Prostate gland (tissue), 2 donors: ENCODE results near the gene SF3B3. TPM values are rescaled to one million over a fixed set of nuclear protein-coding genes. Genes with fewer than 3 reads are reported as not detected.

Source experiments
- DNase-seq: peaks from one replicate; pipeline ENCODE4 v3.0.0-alpha.2; 2019; ENCODE audit warnings: low spot score
- H3K27ac ChIP-seq, 2 donors: fragments of 200-600 bp; sonication (generic); 2 replicates each; pipeline ENCODE4 v1.5.1; 2017 to 2019
- H3K27me3 ChIP-seq: fragments of 200-600 bp; sonication (generic); replicated peaks from 2 replicates; pipeline ENCODE4 v1.5.1; 2019; ENCODE audit not compliant: insufficient read depth
- H3K36me3 ChIP-seq, 2 donors: fragments of 200-600 bp; sonication (generic); 1 replicate in 1 of 2; 2 replicates in 1 of 2; pipeline versions ENCODE4 v1.5.1 to v1.8.1; 2017 to 2019
- H3K4me1 ChIP-seq: fragments of 200-600 bp; sonication (generic); replicated peaks from 2 replicates; pipeline ENCODE4 v1.5.1; 2019
- H3K4me3 ChIP-seq, 2 donors: fragments of 200-600 bp; sonication (generic); 2 replicates each; pipeline ENCODE4 v1.5.1; 2017 to 2019
- H3K9me3 ChIP-seq: fragments of 200-600 bp; sonication (generic); 2 replicates; pipeline ENCODE4 v1.5.1; 2017
- POLR2A ChIP-seq: fragments of 450-650 bp; IDR thresholded peaks from one replicate; pipeline ENCODE4 v1.6.1; 2016; ENCODE audit warnings: antibody characterized with exemption, mild to moderate bottlenecking
- POLR2AphosphoS5 ChIP-seq: sonication (generic); formaldehyde crosslinking; IDR thresholded peaks from one replicate; pipeline ENCODE4 v1.6.1; 2017; ENCODE audit warnings: antibody characterized with exemption
- WGBS: methylation state at CpG from one replicate; pipeline ENCODE4 v1.1.5; 2018; 5-methylcytosine and 5-hydroxymethylcytosine counted together
- intact Hi-C: fragments of 100-400 bp; cut with DNase I; formaldehyde crosslinking; loops from one replicate; pipeline ENCODE4 v1.14.2; 2022
- total RNA-seq, 2 donors: library from RNA; depleted of rRNA; stranded (reverse); fragments of >200 nt; gene quantifications; one replicate each; pipeline ENCODE4 v1.1.0, GENCODE V29; 2016
- TF ChIP-seq, protein P1 (sequence below), 4 experiments: fragments of 200-600 bp in 2 of 4; fragments of 450-650 bp in 2 of 4; sonication (generic) in 2 of 4; IDR thresholded peaks; 1 replicate in 3 of 4; 2 replicates in 1 of 4; pipeline ENCODE4 v1.5.1; 2016 to 2019; ENCODE audit warnings: antibody characterized with exemption in 4 of 4, mild to moderate bottlenecking in 2 of 4, moderate library complexity in 2 of 4

The SF3B3 gene
- total RNA-seq, 2 donors from 2014 or later = 98.4 to 138 TPM

DNA sequence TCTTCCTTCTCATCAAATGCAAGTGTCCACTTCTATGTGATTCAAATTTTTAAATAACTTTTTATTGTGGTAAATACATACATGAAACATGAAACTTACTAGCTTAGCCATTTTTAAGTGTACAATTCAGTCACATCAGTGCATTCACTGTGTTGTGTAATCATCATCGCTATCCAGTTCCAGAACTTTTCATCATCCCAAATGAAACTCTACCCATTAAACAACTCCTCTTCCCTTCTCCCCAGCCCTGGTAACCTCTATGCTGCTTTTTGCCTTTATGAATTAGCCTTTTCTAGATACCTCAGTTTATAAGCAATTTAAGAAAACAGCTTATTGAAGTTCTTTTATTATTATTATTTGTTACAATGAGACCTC, 81.7 kb downstream of the SF3B3 start:
- WGBS = 76% methylated on average over 1 of the region's 1 CpG
- DNase-seq = no peak
- H3K9me3 ChIP-seq = no peaks in the 10 kb centered on the region
- no peaks in the 10 kb centered on the region for H3K36me3 ChIP-seq
- intact Hi-C loops = no loop called here
- H3K4me3 ChIP-seq = no peak overlapping the region
- TF ChIP-seq POLR2AphosphoS5 (no peak), POLR2A (no peak)
- TF ChIP-seq, protein P1, sequence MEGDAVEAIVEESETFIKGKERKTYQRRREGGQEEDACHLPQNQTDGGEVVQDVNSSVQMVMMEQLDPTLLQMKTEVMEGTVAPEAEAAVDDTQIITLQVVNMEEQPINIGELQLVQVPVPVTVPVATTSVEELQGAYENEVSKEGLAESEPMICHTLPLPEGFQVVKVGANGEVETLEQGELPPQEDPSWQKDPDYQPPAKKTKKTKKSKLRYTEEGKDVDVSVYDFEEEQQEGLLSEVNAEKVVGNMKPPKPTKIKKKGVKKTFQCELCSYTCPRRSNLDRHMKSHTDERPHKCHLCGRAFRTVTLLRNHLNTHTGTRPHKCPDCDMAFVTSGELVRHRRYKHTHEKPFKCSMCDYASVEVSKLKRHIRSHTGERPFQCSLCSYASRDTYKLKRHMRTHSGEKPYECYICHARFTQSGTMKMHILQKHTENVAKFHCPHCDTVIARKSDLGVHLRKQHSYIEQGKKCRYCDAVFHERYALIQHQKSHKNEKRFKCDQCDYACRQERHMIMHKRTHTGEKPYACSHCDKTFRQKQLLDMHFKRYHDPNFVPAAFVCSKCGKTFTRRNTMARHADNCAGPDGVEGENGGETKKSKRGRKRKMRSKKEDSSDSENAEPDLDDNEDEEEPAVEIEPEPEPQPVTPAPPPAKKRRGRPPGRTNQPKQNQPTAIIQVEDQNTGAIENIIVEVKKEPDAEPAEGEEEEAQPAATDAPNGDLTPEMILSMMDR (IDR thresholded peaks at IDR 0.05) = no peak
- H3K4me1 ChIP-seq = no peaks in the 10 kb centered on the region
- no peaks in the 10 kb centered on the region for H3K27me3 ChIP-seq
- H3K27ac ChIP-seq = no peak overlapping the region

DNA sequence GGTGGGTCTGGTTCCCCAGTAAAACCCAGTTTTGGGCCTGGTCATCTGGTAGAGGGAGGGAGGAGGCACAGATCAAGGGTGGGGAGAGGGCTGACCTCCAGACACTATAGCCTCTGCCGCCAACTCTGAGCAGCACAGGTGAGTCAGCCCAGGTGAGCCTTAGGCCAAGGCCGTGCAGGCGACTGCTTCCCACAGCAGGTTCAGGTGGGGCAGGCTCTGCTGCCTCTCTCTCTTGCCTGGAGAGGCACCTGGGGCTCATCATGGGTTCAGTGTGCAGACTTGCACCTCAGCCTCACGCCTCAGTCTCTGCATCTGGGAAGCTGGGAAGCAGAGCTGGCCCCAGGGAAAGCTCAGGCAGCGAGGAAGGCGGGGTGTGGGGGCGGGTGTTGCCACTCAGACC, 84.9 kb downstream of the SF3B3 start:
- no peaks in the 10 kb centered on the region for H3K4me1 ChIP-seq
- no peak overlapping the region for H3K27ac ChIP-seq
- 82% methylated on average over 6 of the region's 7 CpGs for WGBS
- DNase-seq = no peak
- TF ChIP-seq POLR2AphosphoS5 = no peak
- no peak for TF ChIP-seq POLR2A
- TF ChIP-seq, protein P1 (IDR thresholded peaks at IDR 0.05) = no peak
- no peak overlapping the region for H3K4me3 ChIP-seq
- no peaks in the 10 kb centered on the region for H3K36me3 ChIP-seq
- intact Hi-C loops = no loop called here
- no peaks in the 10 kb centered on the region for H3K9me3 ChIP-seq
- H3K27me3 ChIP-seq = no peaks in the 10 kb centered on the region

DNA sequence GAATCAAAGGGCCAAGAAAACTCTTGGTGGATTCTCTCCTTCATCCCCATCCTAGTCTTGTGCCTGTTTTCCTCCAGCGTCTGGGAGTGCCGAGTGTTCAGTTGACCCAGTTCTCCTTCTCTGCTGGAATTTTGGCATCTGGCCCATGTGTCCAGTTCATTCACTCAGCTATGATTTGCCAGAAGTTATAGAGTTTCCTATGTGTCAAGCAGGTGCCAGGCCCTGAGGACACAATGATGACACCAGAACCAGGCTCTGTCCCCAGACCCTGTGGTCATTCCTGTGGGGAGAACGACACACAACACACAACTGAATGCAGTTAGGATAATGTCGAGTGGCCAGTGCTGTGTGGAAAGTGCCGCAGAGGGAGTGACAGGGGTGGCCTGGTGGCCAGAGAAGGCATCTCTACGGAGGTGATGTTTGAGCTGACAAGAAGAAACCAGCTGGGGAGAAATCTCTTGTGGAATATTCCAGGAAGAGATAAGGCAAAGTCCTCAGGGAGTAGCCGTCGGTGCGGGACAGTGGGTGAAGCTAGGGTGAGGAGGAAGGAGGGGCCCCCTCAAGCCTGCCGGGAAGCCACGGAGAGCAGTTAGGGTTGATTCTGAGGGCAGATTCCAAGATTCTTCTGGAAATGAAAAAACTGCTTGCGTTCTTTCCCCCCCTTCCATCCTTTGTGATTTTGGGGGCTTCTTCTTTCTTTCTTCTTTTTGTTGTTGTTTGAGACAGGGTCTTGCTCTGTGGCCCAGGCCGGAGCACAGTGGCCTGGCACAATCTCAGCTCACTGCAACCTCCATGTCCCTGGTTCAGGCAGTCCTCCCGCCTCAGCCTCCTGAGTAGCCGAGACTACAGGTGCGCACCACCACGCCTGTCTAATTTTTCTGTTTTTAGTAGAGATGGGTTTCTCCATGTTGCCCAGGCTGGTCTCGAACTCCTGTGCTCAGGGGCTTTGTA, 86.9 kb downstream of the SF3B3 start:
- Histone ChIP-seq H3K27me3 (no peaks in the 10 kb centered on the region), H3K9me3 (no peaks in the 10 kb centered on the region), H3K4me3 (no peak overlapping the region), H3K36me3 (no peaks in the 10 kb centered on the region), H3K4me1 (no peaks in the 10 kb centered on the region), H3K27ac (no peak overlapping the region)
- TF ChIP-seq POLR2A (no peak), POLR2AphosphoS5 (no peak)
- TF ChIP-seq, protein P1 (IDR thresholded peaks at IDR 0.05) = no peak
- intact Hi-C loops = no loop called here
- no peak for DNase-seq
- WGBS = 78% methylated on average over 18 of the region's 18 CpGs

DNA sequence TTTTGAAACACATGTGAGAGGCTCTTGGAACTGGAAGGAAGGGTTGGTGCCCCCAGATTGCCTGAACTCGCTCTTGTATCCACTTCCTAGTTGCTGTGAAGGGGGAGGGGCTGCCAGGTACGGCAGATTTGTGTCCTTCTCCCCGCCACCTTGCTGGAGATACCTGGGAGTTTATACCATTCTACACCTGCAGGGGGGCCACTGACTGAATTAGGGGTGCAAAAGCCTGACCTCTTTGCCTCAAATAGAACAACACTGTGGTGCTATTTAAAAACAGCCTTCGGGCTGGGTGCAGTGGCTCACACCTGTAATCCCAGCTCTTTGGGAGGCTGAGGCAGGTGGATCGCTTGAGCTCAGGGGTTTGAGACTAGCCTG, 87.6 kb downstream of the SF3B3 start:
- no peak overlapping the region for H3K4me3 ChIP-seq
- no peaks in the 10 kb centered on the region for H3K4me1 ChIP-seq
- intact Hi-C loops = no loop called here
- no peaks in the 10 kb centered on the region for H3K9me3 ChIP-seq
- H3K27ac ChIP-seq = no peak overlapping the region
- TF ChIP-seq, protein P1 (IDR thresholded peaks at IDR 0.05) = no peak
- TF ChIP-seq POLR2AphosphoS5 = no peak
- TF ChIP-seq POLR2A = no peak
- H3K36me3 ChIP-seq = no peaks in the 10 kb centered on the region
- no peak for DNase-seq
- H3K27me3 ChIP-seq = no peaks in the 10 kb centered on the region
- WGBS = 89% methylated on average over 5 of the region's 5 CpGs

DNA sequence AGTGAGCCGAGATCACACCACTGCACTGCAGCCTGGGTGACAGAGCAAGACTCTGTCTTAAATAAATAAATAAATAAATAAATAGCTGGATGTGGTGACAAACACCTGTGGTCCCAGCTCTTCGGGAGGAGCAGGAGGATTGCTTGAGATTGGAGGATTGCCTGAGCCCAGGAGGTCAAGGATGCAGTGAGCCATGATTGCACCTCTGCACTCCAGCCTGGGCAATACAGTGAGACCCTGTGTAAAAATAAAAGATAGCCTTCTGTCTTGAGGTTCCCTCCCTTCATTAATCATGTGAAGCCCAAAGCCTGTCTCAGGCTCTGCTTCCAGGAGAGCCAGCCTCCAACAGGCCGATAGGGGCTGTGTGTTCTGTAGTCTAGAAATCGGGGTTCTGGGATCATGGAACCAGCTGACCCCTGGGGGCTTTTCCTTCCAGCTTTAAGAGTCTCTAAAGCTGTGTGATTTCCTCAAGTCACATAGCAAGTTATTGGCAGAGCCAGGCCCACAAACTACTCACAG, 88.2 kb downstream of the SF3B3 start:
- Histone ChIP-seq H3K36me3 (no peaks in the 10 kb centered on the region), H3K27me3 (no peaks in the 10 kb centered on the region)

More for the DNA sequence above, 88.2 kb downstream of the SF3B3 start:
- DNase-seq = no peak
- TF ChIP-seq, protein P1 (IDR thresholded peaks at IDR 0.05) = no peak
- no peak for TF ChIP-seq POLR2AphosphoS5
- no peak for TF ChIP-seq POLR2A
- Histone ChIP-seq H3K4me1 (no peaks in the 10 kb centered on the region), H3K4me3 (no peak overlapping the region), H3K27ac (no peak overlapping the region), H3K9me3 (no peaks in the 10 kb centered on the region)
- WGBS = 98% methylated on average over 4 of the region's 4 CpGs
- intact Hi-C loops = no loop called here
